WTC11 (cell line): ENCODE measurements around the gene CHRNB2.

Source experiments
- NR1H2 ChIP-seq: sonication (generic); formaldehyde crosslinking; IDR thresholded peaks from 2 replicates; pipeline ENCODE4 v1.9.0; 2021; ENCODE audit warnings: mild to moderate bottlenecking, moderate library complexity, missing genetic modification reagents
- ZNF396 ChIP-seq: fragments of 250-450 bp; sonication (Bioruptor Pico); IDR thresholded peaks from 2 replicates; pipeline ENCODE4 v1.8.0; 2021; ENCODE audit warnings: mild to moderate bottlenecking, moderate library complexity, borderline replicate concordance
- TF ChIP-seq, protein P1 (sequence below): fragments of 200-600 bp; IDR thresholded peaks from 2 replicates; pipeline ENCODE4 v1.8.0; 2022; ENCODE audit warnings: antibody characterized with exemption
- TF ChIP-seq, protein P2 (sequence below): sonication (generic); formaldehyde crosslinking; IDR thresholded peaks from 2 replicates; pipeline ENCODE4 v1.8.0; 2023; ENCODE audit warnings: missing genetic modification reagents

GRCh38 chr1:154579374-154579773, 11.8 kb downstream of the CHRNB2 start:
- TF ChIP-seq, protein P1, sequence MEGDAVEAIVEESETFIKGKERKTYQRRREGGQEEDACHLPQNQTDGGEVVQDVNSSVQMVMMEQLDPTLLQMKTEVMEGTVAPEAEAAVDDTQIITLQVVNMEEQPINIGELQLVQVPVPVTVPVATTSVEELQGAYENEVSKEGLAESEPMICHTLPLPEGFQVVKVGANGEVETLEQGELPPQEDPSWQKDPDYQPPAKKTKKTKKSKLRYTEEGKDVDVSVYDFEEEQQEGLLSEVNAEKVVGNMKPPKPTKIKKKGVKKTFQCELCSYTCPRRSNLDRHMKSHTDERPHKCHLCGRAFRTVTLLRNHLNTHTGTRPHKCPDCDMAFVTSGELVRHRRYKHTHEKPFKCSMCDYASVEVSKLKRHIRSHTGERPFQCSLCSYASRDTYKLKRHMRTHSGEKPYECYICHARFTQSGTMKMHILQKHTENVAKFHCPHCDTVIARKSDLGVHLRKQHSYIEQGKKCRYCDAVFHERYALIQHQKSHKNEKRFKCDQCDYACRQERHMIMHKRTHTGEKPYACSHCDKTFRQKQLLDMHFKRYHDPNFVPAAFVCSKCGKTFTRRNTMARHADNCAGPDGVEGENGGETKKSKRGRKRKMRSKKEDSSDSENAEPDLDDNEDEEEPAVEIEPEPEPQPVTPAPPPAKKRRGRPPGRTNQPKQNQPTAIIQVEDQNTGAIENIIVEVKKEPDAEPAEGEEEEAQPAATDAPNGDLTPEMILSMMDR = no peak
- TF ChIP-seq, protein P2, sequence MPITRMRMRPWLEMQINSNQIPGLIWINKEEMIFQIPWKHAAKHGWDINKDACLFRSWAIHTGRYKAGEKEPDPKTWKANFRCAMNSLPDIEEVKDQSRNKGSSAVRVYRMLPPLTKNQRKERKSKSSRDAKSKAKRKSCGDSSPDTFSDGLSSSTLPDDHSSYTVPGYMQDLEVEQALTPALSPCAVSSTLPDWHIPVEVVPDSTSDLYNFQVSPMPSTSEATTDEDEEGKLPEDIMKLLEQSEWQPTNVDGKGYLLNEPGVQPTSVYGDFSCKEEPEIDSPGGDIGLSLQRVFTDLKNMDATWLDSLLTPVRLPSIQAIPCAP (CRISPR knock-in tag) = no peak
- TF ChIP-seq NR1H2 (CRISPR knock-in tag) = no peak
- TF ChIP-seq ZNF396 (CRISPR knock-in tag) = no peak
